SK-N-SH treated with all-trans-retinoic acid at 6 μM for 48 hours (cell line): ENCODE results near the gene SMPD3.

ENCODE experiments used
- ATAC-seq: fragments of 200-7000 bp; cut with Tn5 transposase; 3 replicates; pipeline ENCODE4 v1.9.1; 2020; ENCODE audit warnings: mild to moderate bottlenecking, moderate library complexity
- BACH2 ChIP-seq: fragments of 250-450 bp; sonication (Bioruptor Pico); IDR thresholded peaks from 2 replicates; pipeline ENCODE4 v1.9.0; 2021; ENCODE audit warnings: mild to moderate bottlenecking, borderline replicate concordance
- CSDC2 ChIP-seq: fragments of 250-450 bp; sonication (Bioruptor Pico); IDR thresholded peaks from 2 replicates; pipeline ENCODE4 v1.5.0; 2020; ENCODE audit warnings: mild to moderate bottlenecking, moderate library complexity
- ESRRG ChIP-seq: fragments of 250-450 bp; sonication (Bioruptor Pico); IDR thresholded peaks from 2 replicates; pipeline ENCODE4 v1.6.1; 2021; ENCODE audit warnings: mild to moderate bottlenecking
- GLIS3 ChIP-seq: fragments of 250-450 bp; sonication (Bioruptor Pico); IDR thresholded peaks from 2 replicates; pipeline ENCODE4 v1.5.0; 2020; ENCODE audit warnings: mild to moderate bottlenecking, moderate library complexity
- ISL1 ChIP-seq: fragments of 250-450 bp; sonication (Bioruptor Pico); IDR thresholded peaks from 2 replicates; pipeline ENCODE4 v2.1.2; 2022; ENCODE audit warnings: mild to moderate bottlenecking, moderate library complexity
- PPARA ChIP-seq: fragments of 250-450 bp; sonication (Bioruptor Pico); IDR thresholded peaks from 2 replicates; pipeline ENCODE4 v1.5.0; 2020; ENCODE audit warnings: mild to moderate bottlenecking, borderline replicate concordance
- RARB ChIP-seq: fragments of 250-450 bp; sonication (Bioruptor Pico); IDR thresholded peaks from 2 replicates; pipeline ENCODE4 v1.8.0; 2021; ENCODE audit warnings: mild to moderate bottlenecking, moderate library complexity
- TOX ChIP-seq: fragments of 250-450 bp; sonication (Bioruptor Pico); IDR thresholded peaks from 2 replicates; pipeline ENCODE4 v1.8.0; 2021; ENCODE audit warnings: mild to moderate bottlenecking, moderate library complexity, borderline replicate concordance
- ZC3H10 ChIP-seq: fragments of 250-450 bp; sonication (Bioruptor Pico); IDR thresholded peaks from 2 replicates; pipeline ENCODE4 v1.5.1; 2021; ENCODE audit warnings: mild to moderate bottlenecking, moderate library complexity
- ZNF565 ChIP-seq: fragments of 450-650 bp; formaldehyde crosslinking; conservative IDR thresholded peaks from 2 replicates; pipeline ENCODE4 v1.5.0; 2020; ENCODE audit warnings: low read depth, mild to moderate bottlenecking, moderate library complexity
- ZNF70 ChIP-seq: fragments of 450-650 bp; formaldehyde crosslinking; IDR thresholded peaks from 2 replicates; pipeline ENCODE4 v1.5.0; 2020; ENCODE audit warnings: mild to moderate bottlenecking, moderate library complexity
- ZNF8 ChIP-seq: fragments of 450-650 bp; formaldehyde crosslinking; IDR thresholded peaks from 2 replicates; pipeline ENCODE4 v1.5.0; 2020; ENCODE audit warnings: mild to moderate bottlenecking, moderate library complexity
- TF ChIP-seq, protein P1 (sequence below): fragments of 250-450 bp; sonication (Bioruptor Pico); IDR thresholded peaks from 2 replicates; pipeline ENCODE4 v1.5.1; 2021; ENCODE audit warnings: mild to moderate bottlenecking, moderate library complexity
- TF ChIP-seq, protein P2 (sequence below): fragments of 250-450 bp; sonication (Bioruptor Pico); IDR thresholded peaks from 2 replicates; pipeline ENCODE4 v1.5.1; 2020; ENCODE audit warnings: low read depth, mild to moderate bottlenecking, moderate library complexity
- TF ChIP-seq, protein P3 (sequence below): fragments of 250-450 bp; sonication (Bioruptor Pico); IDR thresholded peaks from 2 replicates; pipeline ENCODE4 v1.8.0; 2020; ENCODE audit warnings: mild to moderate bottlenecking, moderate library complexity, borderline replicate concordance

Gene SMPD3

DNA sequence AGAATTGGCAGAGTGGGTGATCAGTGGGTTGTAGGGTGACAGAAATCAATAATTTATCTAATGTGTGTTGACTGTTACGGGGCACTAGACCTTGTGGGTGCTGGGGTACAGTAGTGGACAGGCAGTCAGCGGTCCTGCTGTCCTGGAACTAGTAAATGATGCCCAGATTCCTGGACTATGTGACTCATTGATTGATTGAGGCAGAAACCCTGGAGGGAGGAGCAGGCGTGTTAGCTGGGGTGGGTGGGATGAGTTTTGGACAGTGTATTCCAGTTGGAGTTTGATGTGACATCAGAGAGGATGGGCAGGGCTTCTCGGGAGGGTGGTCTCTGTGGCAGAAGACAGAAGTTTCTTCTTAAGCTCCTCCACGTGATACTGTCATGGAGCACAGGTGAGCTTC lies 113.1 kb downstream of the SMPD3 start (continued):
- TF ChIP-seq, protein P1, sequence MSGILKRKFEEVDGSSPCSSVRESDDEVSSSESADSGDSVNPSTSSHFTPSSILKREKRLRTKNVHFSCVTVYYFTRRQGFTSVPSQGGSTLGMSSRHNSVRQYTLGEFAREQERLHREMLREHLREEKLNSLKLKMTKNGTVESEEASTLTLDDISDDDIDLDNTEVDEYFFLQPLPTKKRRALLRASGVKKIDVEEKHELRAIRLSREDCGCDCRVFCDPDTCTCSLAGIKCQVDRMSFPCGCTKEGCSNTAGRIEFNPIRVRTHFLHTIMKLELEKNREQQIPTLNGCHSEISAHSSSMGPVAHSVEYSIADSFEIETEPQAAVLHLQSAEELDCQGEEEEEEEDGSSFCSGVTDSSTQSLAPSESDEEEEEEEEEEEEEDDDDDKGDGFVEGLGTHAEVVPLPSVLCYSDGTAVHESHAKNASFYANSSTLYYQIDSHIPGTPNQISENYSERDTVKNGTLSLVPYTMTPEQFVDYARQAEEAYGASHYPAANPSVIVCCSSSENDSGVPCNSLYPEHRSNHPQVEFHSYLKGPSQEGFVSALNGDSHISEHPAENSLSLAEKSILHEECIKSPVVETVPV (CRISPR knock-in tag): no peak
- no peak for TF ChIP-seq ZC3H10

DNA sequence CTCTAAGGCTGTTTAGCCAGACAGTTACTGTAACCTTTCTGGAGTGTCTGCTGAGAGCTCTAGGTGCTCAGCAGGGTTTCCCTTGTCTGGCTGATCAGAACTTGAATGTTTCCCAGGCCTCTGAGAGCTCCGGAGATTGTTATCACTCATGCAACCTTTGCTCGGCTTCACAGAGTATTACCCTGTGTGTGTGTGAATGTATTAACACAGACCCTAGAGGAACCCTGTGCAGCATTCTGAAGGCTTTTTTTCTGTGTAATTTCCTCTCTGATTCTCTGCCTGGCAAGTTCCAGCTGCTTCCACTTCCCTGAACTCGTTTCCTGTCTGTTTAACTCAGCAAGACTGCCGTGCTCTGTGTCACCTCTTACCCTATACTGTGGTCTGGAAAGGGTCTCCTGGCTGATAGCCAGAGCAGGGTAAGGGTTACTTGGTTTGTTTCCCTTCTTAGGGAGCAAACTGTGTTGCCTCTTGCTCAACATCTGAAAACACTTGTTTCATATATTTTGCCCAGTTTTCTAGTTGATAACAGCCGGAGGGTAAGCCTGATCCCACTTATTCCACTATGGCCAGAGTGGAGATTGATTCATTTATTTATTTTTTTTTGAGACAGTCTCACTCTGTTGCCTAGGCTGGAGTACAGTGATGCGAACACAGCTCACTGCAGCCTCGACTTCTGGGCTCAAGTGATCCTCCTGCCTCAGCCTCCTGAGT lies 115.7 kb downstream of the SMPD3 start:
- no peak for ATAC-seq
- TF ChIP-seq ZNF565 (CRISPR knock-in tag) (no peak), RARB (no peak), ESRRG (CRISPR knock-in tag) (no peak), ZC3H10 (no peak), BACH2 (CRISPR knock-in tag) (no peak), PPARA (no peak)
- TF ChIP-seq, protein P1 (CRISPR knock-in tag): no peak
- TF ChIP-seq, protein P2, sequence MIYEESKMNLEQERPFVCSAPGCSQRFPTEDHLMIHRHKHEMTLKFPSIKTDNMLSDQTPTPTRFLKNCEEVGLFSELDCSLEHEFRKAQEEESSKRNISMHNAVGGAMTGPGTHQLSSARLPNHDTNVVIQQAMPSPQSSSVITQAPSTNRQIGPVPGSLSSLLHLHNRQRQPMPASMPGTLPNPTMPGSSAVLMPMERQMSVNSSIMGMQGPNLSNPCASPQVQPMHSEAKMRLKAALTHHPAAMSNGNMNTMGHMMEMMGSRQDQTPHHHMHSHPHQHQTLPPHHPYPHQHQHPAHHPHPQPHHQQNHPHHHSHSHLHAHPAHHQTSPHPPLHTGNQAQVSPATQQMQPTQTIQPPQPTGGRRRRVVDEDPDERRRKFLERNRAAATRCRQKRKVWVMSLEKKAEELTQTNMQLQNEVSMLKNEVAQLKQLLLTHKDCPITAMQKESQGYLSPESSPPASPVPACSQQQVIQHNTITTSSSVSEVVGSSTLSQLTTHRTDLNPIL: no peak
- TF ChIP-seq, protein P3, sequence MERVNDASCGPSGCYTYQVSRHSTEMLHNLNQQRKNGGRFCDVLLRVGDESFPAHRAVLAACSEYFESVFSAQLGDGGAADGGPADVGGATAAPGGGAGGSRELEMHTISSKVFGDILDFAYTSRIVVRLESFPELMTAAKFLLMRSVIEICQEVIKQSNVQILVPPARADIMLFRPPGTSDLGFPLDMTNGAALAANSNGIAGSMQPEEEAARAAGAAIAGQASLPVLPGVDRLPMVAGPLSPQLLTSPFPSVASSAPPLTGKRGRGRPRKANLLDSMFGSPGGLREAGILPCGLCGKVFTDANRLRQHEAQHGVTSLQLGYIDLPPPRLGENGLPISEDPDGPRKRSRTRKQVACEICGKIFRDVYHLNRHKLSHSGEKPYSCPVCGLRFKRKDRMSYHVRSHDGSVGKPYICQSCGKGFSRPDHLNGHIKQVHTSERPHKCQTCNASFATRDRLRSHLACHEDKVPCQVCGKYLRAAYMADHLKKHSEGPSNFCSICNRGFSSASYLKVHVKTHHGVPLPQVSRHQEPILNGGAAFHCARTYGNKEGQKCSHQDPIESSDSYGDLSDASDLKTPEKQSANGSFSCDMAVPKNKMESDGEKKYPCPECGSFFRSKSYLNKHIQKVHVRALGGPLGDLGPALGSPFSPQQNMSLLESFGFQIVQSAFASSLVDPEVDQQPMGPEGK: no peak
- TF ChIP-seq, all 23 proteins: peak for 0

DNA sequence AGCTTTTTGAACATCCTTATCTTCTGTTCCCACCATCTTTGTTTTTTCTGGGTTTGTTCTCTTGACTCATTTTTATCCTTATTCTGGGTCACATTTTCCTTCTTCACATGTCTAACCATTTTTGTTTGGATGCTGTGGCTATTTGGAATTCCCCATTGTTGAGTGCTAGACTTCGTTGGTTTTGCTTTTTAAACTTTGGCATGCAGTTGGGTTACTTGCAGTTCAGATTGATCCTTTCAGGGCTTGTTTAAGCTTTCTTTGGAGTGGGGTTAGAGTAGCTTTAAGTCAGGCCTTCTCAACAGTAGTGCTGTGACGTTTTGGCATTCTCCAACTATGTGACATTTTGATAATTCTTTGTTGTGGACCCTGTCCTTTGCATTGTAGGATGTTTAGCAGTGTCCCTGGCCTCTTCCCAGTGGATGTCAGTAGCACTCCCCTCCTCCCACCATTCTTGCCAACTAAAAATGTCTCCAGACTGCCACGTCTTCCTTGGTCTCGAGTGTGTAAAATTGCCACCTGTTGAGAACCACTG lies 116.4 kb downstream of the SMPD3 start:
- ATAC-seq: no peak
- TF ChIP-seq, protein P3: no peak
- TF ChIP-seq ZNF70 (CRISPR knock-in tag) (no peak), ZNF8 (CRISPR knock-in tag) (no peak), ISL1 (CRISPR knock-in tag) (no peak), CSDC2 (CRISPR knock-in tag) (no peak)

DNA sequence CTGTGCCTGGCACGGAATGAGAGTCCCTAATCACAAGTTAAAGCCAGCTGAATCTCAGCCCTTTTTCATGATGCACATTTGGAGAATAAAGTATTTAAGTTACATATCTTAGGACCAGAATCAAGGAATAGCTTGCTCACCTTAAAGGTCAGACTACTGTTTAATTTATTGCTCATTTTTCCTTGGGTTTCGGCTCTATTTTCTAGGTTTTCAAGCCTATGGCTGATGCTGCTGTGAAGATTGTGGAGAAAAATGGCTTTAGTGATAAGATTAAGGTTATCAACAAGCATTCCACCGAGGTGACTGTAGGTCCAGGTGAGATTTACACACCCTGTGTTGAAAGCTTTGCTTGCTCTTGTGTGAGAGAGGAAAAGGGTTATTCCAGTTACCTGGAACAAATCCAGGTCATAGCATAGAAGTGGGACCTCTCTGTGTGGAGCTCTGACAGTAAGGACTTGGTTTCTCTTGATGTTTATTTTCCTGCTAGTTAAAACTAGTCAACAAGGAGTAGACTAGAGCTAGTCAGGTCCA lies 119.4 kb downstream of the SMPD3 start:
- TF ChIP-seq GLIS3 (CRISPR knock-in tag): no peak
- ATAC-seq: no peak

DNA sequence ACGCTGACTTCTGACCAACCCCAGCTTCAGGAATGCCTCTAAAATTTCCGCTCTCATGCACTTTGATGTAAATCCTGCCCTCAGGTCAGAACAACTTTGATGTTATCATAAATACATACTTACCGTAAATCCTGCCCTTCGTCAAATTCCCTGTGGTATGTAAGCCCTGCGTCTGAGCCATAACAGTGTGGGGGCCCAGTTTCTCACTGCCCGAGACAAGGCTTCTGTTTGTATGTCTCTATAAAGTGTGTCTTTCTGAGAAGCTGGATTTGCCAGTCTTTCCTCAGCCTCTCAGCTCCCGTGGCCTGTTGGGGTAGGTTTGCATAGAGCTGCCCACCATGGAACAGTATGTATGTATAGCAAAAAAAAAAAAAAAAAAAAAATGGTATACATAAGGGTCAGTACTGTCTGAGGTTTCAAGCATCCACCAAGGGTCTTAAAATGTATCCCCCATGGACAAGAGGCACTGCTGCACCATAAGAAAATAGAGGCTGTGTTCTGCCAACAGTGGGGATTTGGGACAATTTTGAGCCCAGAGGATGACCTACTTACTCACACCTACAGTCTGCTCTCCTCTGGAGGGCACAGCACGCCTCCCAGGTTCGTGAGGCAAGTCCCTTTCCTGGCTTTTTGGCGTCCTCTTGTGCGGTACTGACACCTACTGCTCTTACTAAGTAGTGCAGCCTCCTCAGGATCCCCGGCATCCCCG lies 120.0 kb downstream of the SMPD3 start:
- peak; percentile 97 for ATAC-seq
- TF ChIP-seq PPARA (no peak), ZNF565 (CRISPR knock-in tag) (no peak)

DNA sequence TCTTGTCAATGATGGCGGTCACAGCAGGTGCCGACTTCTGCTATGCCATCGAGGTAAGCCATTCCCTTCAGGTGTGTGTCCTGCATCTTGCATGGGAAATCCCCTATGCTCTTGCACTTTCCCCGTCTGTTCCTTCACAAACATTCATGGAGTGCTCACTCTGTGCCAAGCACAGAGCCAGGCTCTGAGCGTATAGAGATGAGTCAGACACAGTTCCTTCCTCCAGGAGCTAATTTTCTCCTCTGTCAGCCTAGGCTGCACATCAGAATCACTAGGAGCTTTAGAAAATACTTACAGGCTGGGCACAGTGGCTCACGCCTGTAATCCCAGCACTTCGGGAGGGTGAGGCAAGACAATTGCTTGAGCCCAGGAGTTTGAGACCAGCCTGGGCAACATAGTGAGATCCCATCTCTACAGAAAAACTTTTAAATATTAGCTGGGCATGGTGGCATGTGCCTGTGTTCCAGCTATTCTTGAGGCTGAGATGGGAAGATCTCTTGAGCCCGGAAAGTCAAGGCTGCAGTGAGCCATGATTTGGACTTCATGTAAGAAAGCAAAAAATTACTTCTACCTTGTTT lies 123.4 kb downstream of the SMPD3 start:
- TF ChIP-seq ZNF70 (CRISPR knock-in tag) (no peak), TOX (CRISPR knock-in tag) (no peak), ZC3H10 (no peak)
- no peak for ATAC-seq
